Esophagus muscularis mucosa (tissue), 4 donors: ENCODE measurements around the gene CASKIN1. TPM values are rescaled to one million over a fixed set of nuclear protein-coding genes. Genes with fewer than 3 reads are reported as not detected.

ENCODE experiments used
- DNase-seq: peaks from one replicate; pipeline ENCODE4 v3.0.0-alpha.2; 2017; ENCODE audit errors: extremely low spot score
- H3K27ac ChIP-seq, 4 donors: fragments of 200-600 bp; sonication (generic); replicated peaks in 1 of 4; 1 replicate in 3 of 4; 2 replicates in 1 of 4; pipeline ENCODE4 v1.5.1; 2016 to 2019; ENCODE audit warnings: mild to moderate bottlenecking in 1 of 4
- H3K27me3 ChIP-seq, 4 donors: fragments of 200-600 bp; sonication (generic); one replicate each; pipeline versions ENCODE4 v1.5.1 to v1.6.0; 2016 to 2019
- H3K36me3 ChIP-seq, 4 donors: fragments of 200-600 bp; sonication (generic); one replicate each; pipeline ENCODE4 v1.5.1; 2016 to 2019
- H3K4me1 ChIP-seq, 4 donors: fragments of 200-600 bp; sonication (generic); one replicate each; pipeline ENCODE4 v1.5.1; 2016 to 2019
- H3K4me3 ChIP-seq, 4 donors: fragments of 200-600 bp; sonication (generic); 1 replicate in 2 of 4; 2 replicates in 2 of 4; pipeline ENCODE4 v1.5.1; 2016 to 2019; ENCODE audit warnings: mild to moderate bottlenecking in 4 of 4, moderate library complexity in 1 of 4
- H3K9me3 ChIP-seq, 4 donors: fragments of 200-600 bp; sonication (generic); 1 replicate in 3 of 4; 2 replicates in 1 of 4; pipeline ENCODE4 v1.5.1; 2016 to 2019
- EP300 ChIP-seq: sonication (generic); formaldehyde crosslinking; IDR thresholded peaks from one replicate; pipeline ENCODE4 v1.6.1; 2017; ENCODE audit warnings: antibody characterized with exemption
- POLR2A ChIP-seq: fragments of 450-650 bp; IDR thresholded peaks from one replicate; pipeline ENCODE4 v1.6.1; 2017; ENCODE audit warnings: antibody characterized with exemption, moderate library complexity, mild to moderate bottlenecking, low read depth
- POLR2AphosphoS5 ChIP-seq, 2 donors: sonication (generic); formaldehyde crosslinking; IDR thresholded peaks; one replicate each; pipeline ENCODE4 v1.6.1; 2017; ENCODE audit warnings: antibody characterized with exemption in 2 of 2
- WGBS: methylation state at CpG from one replicate; pipeline ENCODE4 v1.1.5; 2018; 5-methylcytosine and 5-hydroxymethylcytosine counted together
- intact Hi-C: fragments of 100-400 bp; cut with DNase I; formaldehyde crosslinking; loops from one replicate; pipeline ENCODE4 v1.15.1; 2023
- total RNA-seq, 4 donors: library from RNA; depleted of rRNA; stranded (reverse); fragments of >200 nt; gene quantifications; one replicate each; pipeline versions ENCODE4 v1.1.0 to v1.2.1, GENCODE V29; 2016
- TF ChIP-seq, protein P1 (sequence below), 3 experiments: fragments of 200-600 bp in 2 of 3; fragments of 450-650 bp in 1 of 3; sonication (generic) in 2 of 3; IDR thresholded peaks; one replicate each; pipeline ENCODE4 v1.5.1; 2017 to 2019; ENCODE audit warnings: antibody characterized with exemption in 3 of 3, mild to moderate bottlenecking in 2 of 3, moderate library complexity in 1 of 3

Gene CASKIN1
- total RNA-seq, 4 donors from 2014 or later, result under 0.01 to 0.32 (median 0.09) TPM

GRCh38 chr16:2233046-2233775 is 36.8 kb upstream of the CASKIN1 start:
- Histone ChIP-seq H3K9me3 (no peaks in the 10 kb centered on the region), H3K36me3 (peaks cover 69 to 78% (median 77%) of the 10 kb centered on the region in 4 donors), H3K27me3 (peaks cover 9 to 65% (median 17%) of the 10 kb centered on the region in 4 donors), H3K27ac (no peak overlapping the region), H3K4me1 (peaks cover 21 to 27% (median 26%) of the 10 kb centered on the region in 4 donors), H3K4me3 (no peak overlapping the region)
- intact Hi-C loops, result no loop called here
- no CpG with 5 or more reads among the region's 28 CpGs for WGBS
- no peak for DNase-seq
- no peak for TF ChIP-seq EP300
- TF ChIP-seq POLR2AphosphoS5 (IDR thresholded peaks at IDR 0.05), result no peak
- TF ChIP-seq POLR2A, result no peak
- TF ChIP-seq, protein P1, sequence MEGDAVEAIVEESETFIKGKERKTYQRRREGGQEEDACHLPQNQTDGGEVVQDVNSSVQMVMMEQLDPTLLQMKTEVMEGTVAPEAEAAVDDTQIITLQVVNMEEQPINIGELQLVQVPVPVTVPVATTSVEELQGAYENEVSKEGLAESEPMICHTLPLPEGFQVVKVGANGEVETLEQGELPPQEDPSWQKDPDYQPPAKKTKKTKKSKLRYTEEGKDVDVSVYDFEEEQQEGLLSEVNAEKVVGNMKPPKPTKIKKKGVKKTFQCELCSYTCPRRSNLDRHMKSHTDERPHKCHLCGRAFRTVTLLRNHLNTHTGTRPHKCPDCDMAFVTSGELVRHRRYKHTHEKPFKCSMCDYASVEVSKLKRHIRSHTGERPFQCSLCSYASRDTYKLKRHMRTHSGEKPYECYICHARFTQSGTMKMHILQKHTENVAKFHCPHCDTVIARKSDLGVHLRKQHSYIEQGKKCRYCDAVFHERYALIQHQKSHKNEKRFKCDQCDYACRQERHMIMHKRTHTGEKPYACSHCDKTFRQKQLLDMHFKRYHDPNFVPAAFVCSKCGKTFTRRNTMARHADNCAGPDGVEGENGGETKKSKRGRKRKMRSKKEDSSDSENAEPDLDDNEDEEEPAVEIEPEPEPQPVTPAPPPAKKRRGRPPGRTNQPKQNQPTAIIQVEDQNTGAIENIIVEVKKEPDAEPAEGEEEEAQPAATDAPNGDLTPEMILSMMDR (IDR thresholded peaks at IDR 0.05), result no peak

DNA sequence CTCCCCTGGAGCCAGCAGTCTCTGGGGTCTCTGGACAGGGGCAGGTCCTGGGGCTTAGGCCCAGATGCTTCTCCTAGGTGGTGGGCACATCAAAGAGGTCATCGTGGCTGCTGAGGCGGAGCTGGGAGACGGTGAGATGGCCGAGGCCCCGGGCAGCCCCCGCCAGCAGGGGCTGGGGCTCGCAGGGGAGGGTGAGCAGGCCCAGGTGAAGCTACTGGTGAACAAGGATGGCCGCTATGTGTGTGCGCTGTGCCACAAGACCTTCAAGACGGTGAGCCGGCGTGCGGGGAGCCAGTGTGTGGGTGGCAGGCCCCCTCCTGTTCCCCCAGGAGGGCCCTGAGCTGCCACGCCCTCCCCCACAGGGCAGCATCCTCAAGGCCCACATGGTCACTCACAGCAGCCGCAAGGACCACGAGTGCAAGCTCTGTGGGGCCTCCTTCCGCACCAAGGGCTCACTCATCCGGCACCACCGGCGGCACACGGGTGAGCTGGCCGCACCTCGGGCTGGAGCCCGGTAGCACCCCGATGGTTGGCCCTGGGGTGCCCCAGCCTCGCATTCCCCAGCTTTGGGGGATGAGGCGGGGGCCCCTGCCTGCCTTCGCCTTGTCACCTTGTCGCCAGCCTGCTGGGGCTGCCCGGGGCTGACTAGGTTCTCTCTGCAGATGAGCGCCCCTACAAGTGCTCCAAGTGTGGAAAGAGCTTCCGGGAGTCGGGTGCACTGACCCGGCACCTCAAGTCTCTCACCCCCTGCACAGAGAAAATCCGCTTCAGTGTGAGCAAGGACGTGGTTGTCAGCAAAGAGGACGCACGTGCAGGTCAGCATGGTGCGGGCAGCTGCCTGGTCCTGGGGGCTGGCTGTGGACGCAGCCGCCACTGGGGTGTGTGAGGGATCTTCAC is 35.9 kb upstream of the CASKIN1 start:
- no peak overlapping the region for H3K27ac ChIP-seq
- H3K4me1 ChIP-seq, result peaks cover 13 to 18% (median 18%) of the 10 kb centered on the region in 4 donors
- intact Hi-C loops, result no loop called here
- no peak overlapping the region for H3K4me3 ChIP-seq
- H3K36me3 ChIP-seq, result peaks cover 69 to 86% (median 83%) of the 10 kb centered on the region in 4 donors
- 92% methylated on average over 13 of the region's 41 CpGs for WGBS
- H3K27me3 ChIP-seq, result peaks cover 9 to 57% (median 14%) of the 10 kb centered on the region in 4 donors
- H3K9me3 ChIP-seq, result no peaks in the 10 kb centered on the region
- DNase-seq, result no peak
- TF ChIP-seq POLR2A, result no peak
- no peak for TF ChIP-seq EP300
- no peak for TF ChIP-seq POLR2AphosphoS5 (IDR thresholded peaks at IDR 0.05)
- TF ChIP-seq, protein P1 (IDR thresholded peaks at IDR 0.05), result no peak

DNA sequence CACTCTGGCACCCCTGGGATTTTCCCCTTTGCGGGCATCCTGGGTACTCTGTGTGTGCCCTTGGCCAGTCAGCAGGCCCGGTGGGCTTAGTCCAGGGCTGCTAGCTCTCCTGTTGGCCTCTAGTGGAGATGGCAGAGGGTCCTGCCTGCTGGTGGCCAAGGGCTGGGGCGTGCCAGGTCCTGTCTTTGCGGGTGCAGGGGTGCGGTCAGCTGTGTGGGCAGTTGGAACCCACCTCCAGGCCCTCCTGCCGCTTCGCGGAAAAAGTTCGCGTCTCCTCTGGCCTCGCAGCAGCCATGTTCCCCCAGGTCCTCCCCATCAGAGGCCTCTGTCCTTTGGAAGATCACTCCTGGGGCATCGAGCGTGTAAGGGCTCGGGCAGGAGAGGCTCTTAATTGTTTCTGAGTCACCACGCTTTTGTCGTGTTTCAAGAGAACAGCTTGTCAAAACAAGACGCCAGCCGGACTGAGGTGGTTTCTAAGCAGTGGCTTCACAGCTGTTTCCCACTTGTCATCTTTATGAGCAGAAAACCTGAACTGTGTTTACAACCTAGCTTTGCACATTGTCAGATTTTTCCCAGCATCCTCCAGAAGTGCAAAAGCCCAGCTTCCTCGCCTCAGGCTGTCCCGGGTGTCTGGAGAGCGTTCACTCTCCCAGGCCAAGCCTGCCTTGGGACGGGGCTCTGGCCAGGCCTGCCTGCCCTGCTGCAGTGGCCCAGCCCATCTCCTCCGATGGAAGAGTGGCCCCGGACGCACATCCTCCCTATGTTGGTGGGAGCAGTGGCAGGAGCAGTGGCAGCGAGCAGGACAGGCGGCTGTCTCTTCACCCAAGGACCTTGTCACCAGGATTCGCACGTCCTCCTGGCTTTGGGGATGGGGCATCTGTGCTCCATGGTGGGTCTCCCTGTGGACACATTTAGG is 34.9 kb upstream of the CASKIN1 start:
- Histone ChIP-seq H3K9me3 (no peaks in the 10 kb centered on the region), H3K36me3 (peaks cover 69 to 95% (median 92%) of the 10 kb centered on the region in 4 donors), H3K27ac (no peak overlapping the region), H3K4me1 (peaks cover 10 to 18% (median 17%) of the 10 kb centered on the region in 4 donors), H3K4me3 (no peak overlapping the region), H3K27me3 (peaks cover 0 to 46% (median 4%) of the 10 kb centered on the region in 4 donors)
- DNase-seq, result no peak
- 84% methylated on average over 16 of the region's 29 CpGs for WGBS
- TF ChIP-seq POLR2A (no peak), EP300 (no peak), POLR2AphosphoS5 (IDR thresholded peaks at IDR 0.05) (no peak)
- TF ChIP-seq, protein P1 (IDR thresholded peaks at IDR 0.05), result no peak
- intact Hi-C loops, result no loop called here

GRCh38 chr16:2230376-2230775 is 34.0 kb upstream of the CASKIN1 start:
- Histone ChIP-seq H3K4me1 (peaks cover 13 to 20% (median 19%) of the 10 kb centered on the region in 4 donors), H3K27me3 (peaks cover 0 to 37% (median 3%) of the 10 kb centered on the region in 4 donors), H3K4me3 (no peak overlapping the region), H3K27ac (no peak overlapping the region), H3K9me3 (no peaks in the 10 kb centered on the region), H3K36me3 (peaks cover 64 to 90% (median 88%) of the 10 kb centered on the region in 4 donors)
- intact Hi-C loops, result no loop called here
- TF ChIP-seq POLR2AphosphoS5 (IDR thresholded peaks at IDR 0.05) (no peak), POLR2A (no peak), EP300 (no peak)
- TF ChIP-seq, protein P1 (IDR thresholded peaks at IDR 0.05), result no peak
- no peak for DNase-seq
- whole genome bisulfite sequencing, result 92% methylated on average over 9 of the region's 13 CpGs
